ENCODE measurements around the gene FAM53B. TPM values are rescaled to one million over a fixed set of nuclear protein-coding genes. Genes with fewer than 3 reads are reported as not detected.
A peak's percentile ranks its signal among the peaks of the same experiment; 100 is the strongest.

FAM53B gene
- total RNA-seq, 1 experiment from 2014 or later = 18.3 TPM

DNA sequence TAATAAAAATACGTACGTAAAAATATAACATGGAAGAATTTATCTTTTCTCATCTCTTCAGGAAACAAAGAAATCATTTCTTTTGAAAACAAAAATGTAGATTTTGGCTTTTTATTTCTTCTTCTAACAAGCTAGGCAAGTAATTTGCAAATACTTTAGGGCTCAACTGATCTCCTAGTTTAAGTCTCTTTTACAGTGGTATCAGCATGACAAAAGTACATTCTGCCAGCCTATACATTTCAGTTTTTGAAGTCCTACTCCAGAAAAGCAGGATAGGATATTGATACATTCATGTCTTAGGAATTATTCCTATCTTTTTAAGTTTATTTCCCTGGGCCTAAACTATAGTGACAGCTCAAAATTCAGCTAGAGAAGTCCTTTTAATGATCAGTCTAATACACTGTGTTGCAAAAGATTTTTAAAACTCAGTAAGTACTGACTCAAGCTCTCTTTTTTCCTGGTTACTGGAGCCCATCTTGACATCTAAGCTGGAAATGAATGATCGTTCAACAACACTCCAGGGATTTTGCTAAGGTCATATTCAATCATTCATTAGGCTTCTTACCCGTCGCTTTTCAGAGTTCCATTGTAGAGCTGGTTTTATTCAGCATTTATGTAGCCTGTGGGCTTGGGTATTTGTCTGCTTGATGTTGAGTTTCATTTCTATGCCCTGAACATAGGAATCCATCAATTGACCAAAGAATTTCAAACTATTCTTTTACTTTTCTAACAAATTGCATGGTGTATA, 12.2 kb upstream of the FAM53B start:
- Histone ChIP-seq H3K27me3 (replicated peaks; ENCODE audit: insufficient read depth, low read depth, low read length, poor library complexity) (no peaks in the 10 kb centered on the region), H3K27ac (ENCODE audit: low read depth, low read length, poor library complexity, severe bottlenecking) (peak overlapping the region; percentile 49), H3K9me3 (ENCODE audit: low read depth, low read length, poor library complexity, severe bottlenecking) (no peaks in the 10 kb centered on the region), H3K4me1 (ENCODE audit: insufficient read depth, low read length, poor library complexity, severe bottlenecking) (peaks cover 25% of the 10 kb centered on the region), H3K36me3 (ENCODE audit: insufficient read depth, low read length, poor library complexity, severe bottlenecking) (peaks cover 34% of the 10 kb centered on the region), H3K4me3 (ENCODE audit: low read depth, low read length, poor library complexity, severe bottlenecking) (no peak overlapping the region)
- BruUV-seq (replicated peaks) = no TSS peak
- CTCF ChIA-PET = no interaction called here
- intact Hi-C loops (cut with micrococcal nuclease; ENCODE audit: unreplicated experiment) = no loop called here
- TF ChIP-seq EZH2 (IDR thresholded peaks at IDR 0.05; ENCODE audit: borderline replicate concordance, low read depth, low read length, poor library complexity, severe bottlenecking) = no peak
- TF ChIP-seq, protein P1, sequence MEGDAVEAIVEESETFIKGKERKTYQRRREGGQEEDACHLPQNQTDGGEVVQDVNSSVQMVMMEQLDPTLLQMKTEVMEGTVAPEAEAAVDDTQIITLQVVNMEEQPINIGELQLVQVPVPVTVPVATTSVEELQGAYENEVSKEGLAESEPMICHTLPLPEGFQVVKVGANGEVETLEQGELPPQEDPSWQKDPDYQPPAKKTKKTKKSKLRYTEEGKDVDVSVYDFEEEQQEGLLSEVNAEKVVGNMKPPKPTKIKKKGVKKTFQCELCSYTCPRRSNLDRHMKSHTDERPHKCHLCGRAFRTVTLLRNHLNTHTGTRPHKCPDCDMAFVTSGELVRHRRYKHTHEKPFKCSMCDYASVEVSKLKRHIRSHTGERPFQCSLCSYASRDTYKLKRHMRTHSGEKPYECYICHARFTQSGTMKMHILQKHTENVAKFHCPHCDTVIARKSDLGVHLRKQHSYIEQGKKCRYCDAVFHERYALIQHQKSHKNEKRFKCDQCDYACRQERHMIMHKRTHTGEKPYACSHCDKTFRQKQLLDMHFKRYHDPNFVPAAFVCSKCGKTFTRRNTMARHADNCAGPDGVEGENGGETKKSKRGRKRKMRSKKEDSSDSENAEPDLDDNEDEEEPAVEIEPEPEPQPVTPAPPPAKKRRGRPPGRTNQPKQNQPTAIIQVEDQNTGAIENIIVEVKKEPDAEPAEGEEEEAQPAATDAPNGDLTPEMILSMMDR (conservative IDR thresholded peaks at IDR 0.05; ENCODE audit: low read depth, low read length) = no peak
- POLR2A ChIA-PET (ENCODE audit: low non-redundant PET) = interaction anchor here (0.5 kb wide), 1 partner anchor 60 kb away, joined by 3 read pairs; no protein-coding TSS in a partner anchor
- DNase-seq (ENCODE audit: low spot score) = peak; percentile 27

DNA sequence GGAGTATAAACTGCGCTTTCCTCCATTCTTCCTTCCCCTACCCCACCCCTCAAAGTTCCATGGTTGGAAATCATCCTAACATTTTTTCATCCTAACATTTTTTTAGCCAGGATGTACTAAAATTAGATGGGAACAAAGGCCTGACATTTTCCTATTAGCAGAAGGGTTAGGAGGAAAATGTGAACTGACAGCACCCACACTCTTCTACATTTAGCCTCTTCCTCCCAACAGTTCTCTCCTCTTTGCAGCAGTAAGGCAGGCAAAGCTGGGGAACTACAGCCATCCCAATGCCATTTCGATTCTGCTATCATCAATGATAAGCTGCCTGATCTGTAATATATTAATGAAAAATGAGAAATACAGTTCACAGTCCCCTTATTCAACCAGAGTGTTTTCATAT, 11.4 kb upstream of the FAM53B start:
- H3K36me3 ChIP-seq (ENCODE audit: insufficient read depth, low read length, poor library complexity, severe bottlenecking) = peaks cover 27% of the 10 kb centered on the region
- TF ChIP-seq EZH2 (IDR thresholded peaks at IDR 0.05; ENCODE audit: borderline replicate concordance, low read depth, low read length, poor library complexity, severe bottlenecking) = no peak
- TF ChIP-seq, protein P1 (conservative IDR thresholded peaks at IDR 0.05; ENCODE audit: low read depth, low read length) = no peak
- POLR2A ChIA-PET (ENCODE audit: low non-redundant PET) = no interaction called here

DNA sequence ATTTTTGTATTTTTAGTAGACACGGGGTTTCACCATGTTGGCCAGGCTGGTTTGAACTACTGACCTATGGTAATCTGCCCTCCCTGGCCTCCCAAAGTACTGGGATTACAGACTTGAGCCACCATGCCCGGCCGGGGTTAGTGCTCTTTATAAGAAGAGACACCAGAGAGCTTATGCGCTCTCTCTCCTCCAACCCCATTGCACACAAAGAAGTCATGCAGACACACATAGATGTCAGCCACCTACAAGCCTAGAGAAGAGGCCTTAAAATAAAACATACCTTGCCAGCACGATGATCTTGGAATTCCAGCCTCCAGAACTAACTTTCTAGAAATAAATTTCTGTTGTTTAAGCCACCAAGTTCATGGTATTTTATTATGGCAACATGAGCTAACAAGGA, 10.0 kb upstream of the FAM53B start:
- no peaks in the 10 kb centered on the region for H3K9me3 ChIP-seq (ENCODE audit: low read depth, low read length, poor library complexity, severe bottlenecking)
- peaks cover 14% of the 10 kb centered on the region for H3K36me3 ChIP-seq (ENCODE audit: insufficient read depth, low read length, poor library complexity, severe bottlenecking)
- no peak for TF ChIP-seq EZH2 (IDR thresholded peaks at IDR 0.05; ENCODE audit: borderline replicate concordance, low read depth, low read length, poor library complexity, severe bottlenecking)
- no peaks in the 10 kb centered on the region for H3K27me3 ChIP-seq (replicated peaks; ENCODE audit: insufficient read depth, low read depth, low read length, poor library complexity)
- no peak overlapping the region for H3K27ac ChIP-seq (ENCODE audit: low read depth, low read length, poor library complexity, severe bottlenecking)
- DNase-seq (ENCODE audit: low spot score) = no peak
- H3K4me1 ChIP-seq (ENCODE audit: insufficient read depth, low read length, poor library complexity, severe bottlenecking) = peaks cover 25% of the 10 kb centered on the region
- intact Hi-C loops (cut with micrococcal nuclease; ENCODE audit: unreplicated experiment) = no loop called here
- CTCF ChIA-PET = no interaction called here
- BruUV-seq (replicated peaks) = no TSS peak
- no peak overlapping the region for H3K4me3 ChIP-seq (ENCODE audit: low read depth, low read length, poor library complexity, severe bottlenecking)
- POLR2A ChIA-PET (ENCODE audit: low non-redundant PET) = no interaction called here

More for the DNA sequence above, 11.4 kb upstream of the FAM53B start:
- intact Hi-C loops (cut with micrococcal nuclease; ENCODE audit: unreplicated experiment) = no loop called here
- CTCF ChIA-PET = no interaction called here
- no peak overlapping the region for H3K27ac ChIP-seq (ENCODE audit: low read depth, low read length, poor library complexity, severe bottlenecking)
- H3K9me3 ChIP-seq (ENCODE audit: low read depth, low read length, poor library complexity, severe bottlenecking) = no peaks in the 10 kb centered on the region
- H3K4me3 ChIP-seq (ENCODE audit: low read depth, low read length, poor library complexity, severe bottlenecking) = no peak overlapping the region
- H3K4me1 ChIP-seq (ENCODE audit: insufficient read depth, low read length, poor library complexity, severe bottlenecking) = peaks cover 25% of the 10 kb centered on the region
- no TSS peak for BruUV-seq (replicated peaks)
- no peaks in the 10 kb centered on the region for H3K27me3 ChIP-seq (replicated peaks; ENCODE audit: insufficient read depth, low read depth, low read length, poor library complexity)
- DNase-seq (ENCODE audit: low spot score) = no peak

All from A673 (cell line).